Ascending aorta (tissue), 2 donors: ENCODE data around the gene CST1. TPM values are rescaled to one million over a fixed set of nuclear protein-coding genes. Genes with fewer than 3 reads are reported as not detected.

Source experiments
- DNase-seq, 2 donors: peaks; one replicate each; pipeline ENCODE4 v3.0.0-alpha.2; 2019; ENCODE audit warnings: low spot score in 2 of 2
- H3K27ac ChIP-seq, 2 donors: fragments of 200-600 bp; sonication (generic); one replicate each; pipeline ENCODE4 v1.5.1; 2016 to 2017; ENCODE audit warnings: mild to moderate bottlenecking in 1 of 2
- H3K27me3 ChIP-seq: fragments of 200-600 bp; sonication (generic); one replicate; pipeline ENCODE4 v1.5.1; 2017
- H3K36me3 ChIP-seq, 2 donors: fragments of 200-600 bp; sonication (generic); one replicate each; pipeline ENCODE4 v1.5.1; 2016
- H3K4me1 ChIP-seq, 2 donors: fragments of 200-600 bp; sonication (generic); one replicate each; pipeline ENCODE4 v1.5.1; 2016 to 2017; ENCODE audit warnings: mild to moderate bottlenecking in 1 of 2
- H3K4me3 ChIP-seq, 2 donors: fragments of 200-600 bp; sonication (generic); one replicate each; pipeline ENCODE4 v1.5.1; 2016 to 2017; ENCODE audit warnings: mild to moderate bottlenecking in 1 of 2
- H3K9me3 ChIP-seq, 2 donors: fragments of 200-600 bp; sonication (generic); one replicate each; pipeline ENCODE4 v1.5.1; 2016
- intact Hi-C: fragments of 100-400 bp; cut with DNase I; formaldehyde crosslinking; loops from one replicate; pipeline ENCODE4 v1.15.1; 2023
- total RNA-seq: library from RNA; depleted of rRNA; stranded (reverse); fragments of >200 nt; gene quantifications from one replicate; pipeline ENCODE4 v1.1.0, GENCODE V29; 2016
- TF ChIP-seq, protein P1 (sequence below), 3 experiments: fragments of 200-600 bp in 2 of 3; fragments of 450-650 bp in 1 of 3; sonication (generic) in 2 of 3; IDR thresholded peaks; one replicate each; pipeline ENCODE4 v1.5.1; 2016 to 2019; ENCODE audit warnings: antibody characterized with exemption in 3 of 3, mild to moderate bottlenecking in 1 of 3, moderate library complexity in 1 of 3

Gene CST1
- total RNA-seq, 1 donor from 2014 or later: not detected

- TF ChIP-seq, protein P1, sequence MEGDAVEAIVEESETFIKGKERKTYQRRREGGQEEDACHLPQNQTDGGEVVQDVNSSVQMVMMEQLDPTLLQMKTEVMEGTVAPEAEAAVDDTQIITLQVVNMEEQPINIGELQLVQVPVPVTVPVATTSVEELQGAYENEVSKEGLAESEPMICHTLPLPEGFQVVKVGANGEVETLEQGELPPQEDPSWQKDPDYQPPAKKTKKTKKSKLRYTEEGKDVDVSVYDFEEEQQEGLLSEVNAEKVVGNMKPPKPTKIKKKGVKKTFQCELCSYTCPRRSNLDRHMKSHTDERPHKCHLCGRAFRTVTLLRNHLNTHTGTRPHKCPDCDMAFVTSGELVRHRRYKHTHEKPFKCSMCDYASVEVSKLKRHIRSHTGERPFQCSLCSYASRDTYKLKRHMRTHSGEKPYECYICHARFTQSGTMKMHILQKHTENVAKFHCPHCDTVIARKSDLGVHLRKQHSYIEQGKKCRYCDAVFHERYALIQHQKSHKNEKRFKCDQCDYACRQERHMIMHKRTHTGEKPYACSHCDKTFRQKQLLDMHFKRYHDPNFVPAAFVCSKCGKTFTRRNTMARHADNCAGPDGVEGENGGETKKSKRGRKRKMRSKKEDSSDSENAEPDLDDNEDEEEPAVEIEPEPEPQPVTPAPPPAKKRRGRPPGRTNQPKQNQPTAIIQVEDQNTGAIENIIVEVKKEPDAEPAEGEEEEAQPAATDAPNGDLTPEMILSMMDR (IDR thresholded peaks at IDR 0.05): no peak
- H3K27ac ChIP-seq: no peak overlapping the region
- intact Hi-C loops: no loop called here
- no peak for DNase-seq
- no peaks in the 10 kb centered on the region for H3K36me3 ChIP-seq
- no peaks in the 10 kb centered on the region for H3K4me1 ChIP-seq
- no peaks in the 10 kb centered on the region for H3K9me3 ChIP-seq
- H3K4me3 ChIP-seq: no peak overlapping the region
- no peaks in the 10 kb centered on the region for H3K27me3 ChIP-seq
Measured at GRCh38 chr20:23702021-23702420, 48.7 kb downstream of the CST1 start.

DNA sequence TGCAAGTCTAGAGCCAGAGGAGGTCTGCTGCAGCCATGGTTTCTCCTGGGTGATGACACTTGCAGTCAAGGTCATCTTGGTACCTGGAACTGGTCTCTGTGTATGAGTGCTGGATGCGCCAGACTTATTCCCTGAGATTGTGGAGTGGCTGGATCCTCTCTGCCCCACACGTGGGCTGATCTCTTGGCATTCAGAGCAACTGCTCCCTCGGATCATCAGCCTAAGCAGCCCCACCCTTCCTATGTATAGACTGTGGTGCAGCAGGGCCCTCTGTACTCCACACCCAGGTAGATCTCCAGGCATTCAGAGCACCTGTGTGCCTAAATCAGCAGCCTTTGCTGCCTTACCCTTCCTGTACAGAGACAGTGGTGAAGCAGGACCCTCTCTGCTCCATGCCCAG, 49.8 kb downstream of the CST1 start:
- H3K27me3 ChIP-seq: no peaks in the 10 kb centered on the region
- H3K4me1 ChIP-seq: no peaks in the 10 kb centered on the region
- H3K36me3 ChIP-seq: no peaks in the 10 kb centered on the region
- intact Hi-C loops: no loop called here
- DNase-seq: no peak
- no peak overlapping the region for H3K4me3 ChIP-seq
- no peak overlapping the region for H3K27ac ChIP-seq
- TF ChIP-seq, protein P1 (IDR thresholded peaks at IDR 0.05): no peak
- H3K9me3 ChIP-seq: no peaks in the 10 kb centered on the region

DNA sequence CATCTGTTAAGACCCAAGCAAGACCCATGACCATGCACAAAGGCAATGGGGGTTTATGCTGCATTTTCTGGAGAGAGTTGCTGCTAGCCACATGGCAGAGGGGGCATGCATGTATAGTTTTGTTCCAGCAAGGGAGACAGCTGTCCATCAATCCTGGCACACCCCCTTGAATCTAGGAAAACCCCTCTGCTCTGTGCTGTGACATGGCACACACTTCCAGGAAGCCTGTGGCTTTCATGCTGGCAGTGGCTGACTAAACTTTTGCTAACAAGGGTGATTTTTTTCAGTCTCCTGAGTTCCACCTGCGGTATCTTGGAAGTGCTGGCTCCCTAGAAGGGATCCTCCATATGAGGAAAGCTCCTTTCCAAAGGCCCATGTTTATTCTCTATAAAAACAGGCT, 52.8 kb downstream of the CST1 start:
- H3K4me1 ChIP-seq: no peaks in the 10 kb centered on the region
- intact Hi-C loops: no loop called here
- DNase-seq: no peak
- no peak overlapping the region for H3K27ac ChIP-seq
- TF ChIP-seq, protein P1 (IDR thresholded peaks at IDR 0.05): no peak
- H3K27me3 ChIP-seq: no peaks in the 10 kb centered on the region
- no peaks in the 10 kb centered on the region for H3K36me3 ChIP-seq
- H3K9me3 ChIP-seq: no peaks in the 10 kb centered on the region
- H3K4me3 ChIP-seq: no peak overlapping the region

Other genes starting within 250 kb of the CST1 start
- gene CST9L, start 182.5 kb downstream of the CST1 start, total RNA-seq: not detected
- not detected for gene CST9, start 145.0 kb downstream of the CST1 start, total RNA-seq
- 2,609 TPM for gene CST3, start 113.0 kb downstream of the CST1 start, total RNA-seq
- not detected for gene CST4, start 61.9 kb downstream of the CST1 start, total RNA-seq
- gene CST2, start 75.8 kb upstream of the CST1 start, total RNA-seq: not detected
- not detected for gene CST5, start 128.8 kb upstream of the CST1 start, total RNA-seq
- not detected for gene GGTLC1, start 237.8 kb upstream of the CST1 start, total RNA-seq